ENCODE results near the gene ARHGAP10.

GRCh38 chr4:148007314-148007760, 275.4 kb downstream of the ARHGAP10 start:
- TF ChIP-seq, protein P1, sequence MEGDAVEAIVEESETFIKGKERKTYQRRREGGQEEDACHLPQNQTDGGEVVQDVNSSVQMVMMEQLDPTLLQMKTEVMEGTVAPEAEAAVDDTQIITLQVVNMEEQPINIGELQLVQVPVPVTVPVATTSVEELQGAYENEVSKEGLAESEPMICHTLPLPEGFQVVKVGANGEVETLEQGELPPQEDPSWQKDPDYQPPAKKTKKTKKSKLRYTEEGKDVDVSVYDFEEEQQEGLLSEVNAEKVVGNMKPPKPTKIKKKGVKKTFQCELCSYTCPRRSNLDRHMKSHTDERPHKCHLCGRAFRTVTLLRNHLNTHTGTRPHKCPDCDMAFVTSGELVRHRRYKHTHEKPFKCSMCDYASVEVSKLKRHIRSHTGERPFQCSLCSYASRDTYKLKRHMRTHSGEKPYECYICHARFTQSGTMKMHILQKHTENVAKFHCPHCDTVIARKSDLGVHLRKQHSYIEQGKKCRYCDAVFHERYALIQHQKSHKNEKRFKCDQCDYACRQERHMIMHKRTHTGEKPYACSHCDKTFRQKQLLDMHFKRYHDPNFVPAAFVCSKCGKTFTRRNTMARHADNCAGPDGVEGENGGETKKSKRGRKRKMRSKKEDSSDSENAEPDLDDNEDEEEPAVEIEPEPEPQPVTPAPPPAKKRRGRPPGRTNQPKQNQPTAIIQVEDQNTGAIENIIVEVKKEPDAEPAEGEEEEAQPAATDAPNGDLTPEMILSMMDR (IDR thresholded peaks at IDR 0.05) = no peak
- TF ChIP-seq POLR2A (IDR thresholded peaks at IDR 0.05) = no peak

Measured in testis (tissue), 2 donors.